ENCODE results near the gene AMPD3.

Gene AMPD3

DNA sequence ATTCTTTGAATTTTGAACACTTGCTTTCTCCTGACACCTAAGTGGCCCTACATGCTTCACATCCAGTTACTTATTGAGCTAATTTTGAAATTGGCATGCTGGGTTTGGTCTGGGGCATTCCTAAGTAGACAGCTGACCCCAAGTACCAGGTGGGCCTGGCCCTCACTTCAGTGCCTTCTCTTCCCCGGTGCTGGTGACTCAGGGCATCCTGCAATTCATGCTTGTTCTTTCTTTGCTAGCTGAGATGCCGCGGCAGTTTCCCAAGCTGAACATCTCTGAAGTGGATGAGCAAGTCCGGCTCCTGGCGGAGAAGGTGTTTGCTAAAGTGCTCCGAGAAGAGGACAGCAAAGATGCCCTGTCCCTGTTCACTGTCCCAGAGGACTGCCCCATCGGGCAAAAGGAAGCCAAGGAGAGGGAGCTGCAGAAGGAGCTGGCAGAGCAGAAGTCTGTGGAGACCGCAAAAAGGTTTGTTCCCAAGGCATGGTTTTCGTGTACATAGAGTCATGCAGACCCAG is 6.3 kb downstream of the AMPD3 start:
- no peak for DNase-seq (ENCODE audit: low read depth)

GRCh38 chr11:10462746-10463300 is 7.8 kb downstream of the AMPD3 start:
- DNase-seq (ENCODE audit: low read depth) = no peak

GRCh38 chr11:10473371-10473770 is 18.3 kb downstream of the AMPD3 start:
- DNase-seq (ENCODE audit: low read depth) = no peak

DNA sequence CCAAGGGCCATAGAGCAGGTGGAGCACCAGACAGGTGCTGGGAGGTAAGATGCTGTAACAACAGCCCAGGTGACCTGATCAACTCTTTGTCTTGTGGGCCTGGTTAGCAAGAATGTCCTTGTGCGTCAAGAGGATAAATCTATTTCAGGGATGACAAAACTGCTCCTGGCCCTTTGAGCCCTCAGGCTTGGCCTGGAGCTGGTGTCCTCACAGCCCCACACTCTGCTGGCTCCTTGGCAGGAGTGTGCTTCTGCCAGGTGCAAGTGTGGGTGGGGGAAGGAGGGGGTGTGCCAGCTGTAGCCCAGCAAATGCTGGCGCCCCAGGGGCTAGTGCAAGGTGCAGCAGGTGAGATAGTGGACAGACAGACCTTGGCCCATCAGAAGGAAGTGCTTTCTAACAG is 19.5 kb downstream of the AMPD3 start:
- DNase-seq (ENCODE audit: low read depth) = no peak

DNA sequence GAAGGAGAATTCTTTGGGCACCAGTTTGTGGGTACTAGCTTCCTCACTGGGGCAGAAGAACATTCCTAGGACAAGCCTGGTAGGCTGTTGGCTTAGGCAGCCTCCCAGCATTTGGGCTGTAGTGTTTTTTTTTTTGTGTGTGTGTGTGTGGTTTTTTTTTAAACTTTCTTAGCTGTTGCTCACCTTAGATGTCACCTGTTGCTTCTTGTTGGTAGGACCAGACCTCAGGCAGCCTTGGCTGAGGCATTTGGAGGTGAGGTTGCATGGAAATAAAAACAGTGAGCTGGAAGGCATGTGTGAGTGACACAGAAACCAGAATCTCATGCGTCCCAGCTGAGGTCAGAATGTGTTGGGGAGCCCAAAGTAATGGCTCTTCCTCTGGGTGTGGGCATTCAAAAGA is 21.3 kb downstream of the AMPD3 start:
- no peak for DNase-seq (ENCODE audit: low read depth)

DNA sequence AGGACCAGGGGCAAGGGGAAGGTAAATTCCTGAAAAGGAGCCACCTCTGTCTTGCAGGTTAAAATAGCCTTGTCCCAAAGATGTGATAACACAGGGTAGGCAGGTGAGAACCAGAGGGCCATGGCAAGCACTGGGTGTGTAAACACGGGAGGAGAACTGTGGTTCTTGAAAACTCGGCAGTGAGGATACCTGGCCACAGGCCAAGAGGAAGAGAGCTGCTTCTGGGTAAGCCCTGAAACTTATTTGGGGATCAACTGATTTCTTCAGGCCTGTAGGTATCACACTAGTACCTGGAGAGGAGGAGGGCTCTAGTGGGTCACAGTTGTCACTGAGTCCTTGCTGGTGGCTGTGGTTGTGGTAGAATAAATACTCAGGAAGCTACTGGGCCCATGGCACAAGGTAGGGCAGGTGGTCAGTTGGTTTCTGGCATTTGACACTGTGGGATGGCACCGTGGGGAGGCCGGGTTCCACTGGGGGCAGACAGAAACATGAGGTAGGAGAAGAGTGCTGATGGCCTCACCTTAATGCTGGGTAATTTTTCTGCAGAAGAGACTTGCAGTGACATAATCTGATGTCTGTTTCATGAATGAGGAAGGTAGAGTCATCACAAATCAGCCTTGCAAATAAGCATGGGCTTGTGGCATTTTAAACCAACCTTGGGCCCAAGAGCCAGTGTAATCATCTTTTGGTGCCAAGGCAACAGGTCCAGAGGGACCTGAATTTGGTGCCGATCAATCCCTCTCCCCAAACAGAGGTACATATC is 22.0 kb downstream of the AMPD3 start:
- DNase-seq (ENCODE audit: low read depth) = no peak

DNA sequence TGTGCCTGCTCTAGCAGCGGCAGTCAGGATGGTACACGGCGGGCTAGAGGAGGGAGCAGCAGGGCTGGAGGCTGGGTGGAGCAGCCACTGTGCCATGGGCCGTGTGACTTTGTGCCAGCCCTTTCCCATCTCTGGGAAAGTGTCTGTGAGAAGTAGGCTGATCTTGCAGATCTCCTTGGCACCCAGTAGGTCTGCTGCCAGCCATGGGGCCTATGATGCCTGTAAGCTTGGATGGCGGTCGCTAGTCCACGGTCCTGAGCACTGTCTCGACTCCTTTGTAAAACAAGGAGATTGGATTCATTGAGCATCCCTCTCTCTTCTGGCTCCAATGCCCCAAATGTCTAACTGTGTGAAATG is 22.6 kb downstream of the AMPD3 start:
- no peak for DNase-seq (ENCODE audit: low read depth)

DNA sequence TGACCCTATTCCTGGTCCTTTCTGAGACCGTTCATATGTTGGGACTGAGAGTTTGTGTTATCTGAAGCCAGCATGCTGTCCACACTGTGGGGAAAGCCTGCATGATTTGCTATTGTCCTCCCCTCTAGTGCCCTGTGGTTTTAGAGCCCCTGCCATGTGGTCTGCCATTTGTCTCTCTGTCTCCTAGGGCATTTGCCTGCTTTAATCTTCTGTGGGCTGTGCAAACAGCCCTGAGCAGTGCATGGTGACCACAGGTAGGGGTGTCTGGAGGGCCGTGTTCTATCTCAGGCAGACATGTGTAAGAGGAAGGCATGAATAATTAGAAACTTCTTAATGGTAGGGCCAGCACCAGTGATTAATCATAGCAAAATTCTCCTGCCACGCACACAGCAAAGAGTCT is 23.0 kb downstream of the AMPD3 start:
- no peak for DNase-seq (ENCODE audit: low read depth)

GRCh38 chr11:10478574-10479550 is 23.8 kb downstream of the AMPD3 start:
- no peak for DNase-seq (ENCODE audit: low read depth)

DNA sequence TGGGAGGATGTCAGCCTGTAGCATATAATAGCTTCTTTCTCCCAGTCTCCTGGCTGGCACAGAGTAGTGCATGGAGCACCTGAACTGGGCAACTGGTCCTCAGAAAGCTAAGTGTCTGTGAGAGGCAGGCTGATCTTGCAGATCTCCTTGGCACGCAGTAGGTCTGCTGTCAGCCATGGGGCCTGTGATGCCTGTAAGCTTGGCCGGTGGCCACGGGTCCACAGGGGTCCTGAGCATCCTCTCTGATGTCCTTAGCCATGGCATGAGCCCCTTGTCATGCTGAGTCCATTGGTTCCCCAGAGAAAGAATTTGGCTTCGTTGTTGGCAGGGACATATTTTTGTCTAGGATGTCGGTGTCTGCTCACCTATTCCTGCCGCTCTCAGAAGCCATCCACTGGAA is 25.0 kb downstream of the AMPD3 start:
- DNase-seq (ENCODE audit: low read depth) = no peak

- no peak for DNase-seq (ENCODE audit: low read depth)
Observed at GRCh38 chr11:10480760-10481159, 25.7 kb downstream of the AMPD3 start.

DNA sequence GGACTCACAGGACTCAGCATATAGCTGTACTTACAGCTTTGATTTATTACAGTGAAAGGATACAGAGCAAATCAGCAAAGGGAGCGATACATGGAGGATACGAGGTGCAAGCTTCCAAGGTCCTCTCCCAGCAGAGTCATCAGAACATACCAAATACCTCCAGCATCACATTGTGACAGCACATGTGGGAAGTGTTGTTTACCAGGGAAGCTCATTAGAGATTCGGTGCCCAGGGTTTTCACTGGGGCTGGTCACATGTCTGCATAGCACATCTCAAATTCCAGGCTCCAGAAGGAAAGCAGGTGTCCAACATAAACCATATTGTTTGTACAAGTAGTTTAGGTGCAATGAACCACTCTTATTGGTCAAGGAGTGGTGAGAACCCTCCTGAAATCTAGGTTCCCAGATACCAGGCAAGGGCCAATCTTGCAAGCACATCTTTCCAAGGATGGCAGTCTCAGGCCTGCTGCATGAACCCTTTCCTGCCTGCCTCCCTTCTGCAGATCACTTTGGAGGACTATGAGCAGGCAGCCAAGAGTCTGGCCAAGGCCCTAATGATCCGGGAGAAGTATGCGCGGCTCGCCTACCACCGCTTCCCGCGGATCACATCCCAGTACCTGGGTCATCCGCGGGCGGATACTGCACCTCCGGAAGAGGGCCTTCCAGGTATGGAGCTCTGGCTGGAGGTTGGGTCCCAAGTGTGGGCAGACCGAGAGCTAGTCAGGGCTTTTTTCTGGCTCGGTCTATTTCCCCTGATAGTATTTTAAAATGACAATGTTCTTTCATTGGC is 26.7 kb downstream of the AMPD3 start:
- no peak for DNase-seq (ENCODE audit: low read depth)

GRCh38 chr11:10483174-10483573 is 28.1 kb downstream of the AMPD3 start:
- DNase-seq (ENCODE audit: low read depth) = no peak

GRCh38 chr11:10483584-10483983 is 28.5 kb downstream of the AMPD3 start:
- no peak for DNase-seq (ENCODE audit: low read depth)

GRCh38 chr11:10484461-10485180 is 29.6 kb downstream of the AMPD3 start:
- no peak for DNase-seq (ENCODE audit: low read depth)

DNA sequence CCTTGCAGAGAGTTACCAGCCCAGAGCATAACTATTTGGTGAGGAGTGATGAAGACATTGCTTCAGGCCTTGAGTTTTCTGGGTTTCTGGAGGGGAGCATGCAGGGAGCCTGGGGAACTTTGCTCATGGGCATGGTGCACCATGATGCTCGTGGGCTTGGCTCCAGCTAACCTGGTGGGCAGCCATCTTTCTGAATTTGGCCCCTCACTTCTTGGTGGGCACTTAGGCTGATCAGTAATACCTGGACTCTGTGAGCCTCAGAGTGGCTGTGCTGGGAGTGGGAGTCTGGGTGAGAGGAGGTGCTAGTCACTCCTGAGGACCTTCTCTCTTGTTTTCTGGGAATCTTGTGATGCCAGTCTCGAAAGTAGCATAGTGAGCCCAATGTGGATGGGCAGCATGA is 30.6 kb downstream of the AMPD3 start:
- no peak for DNase-seq (ENCODE audit: low read depth)

GRCh38 chr11:10486161-10486840 is 31.2 kb downstream of the AMPD3 start:
- DNase-seq (ENCODE audit: low read depth) = no peak

- no peak for DNase-seq (ENCODE audit: low read depth)
Observed at GRCh38 chr11:10487002-10487647, 32.1 kb downstream of the AMPD3 start.

- DNase-seq (ENCODE audit: low read depth) = no peak
Observed at GRCh38 chr11:10488121-10488933, 33.3 kb downstream of the AMPD3 start.
